Right atrium auricular region (tissue), 2 donors: Measurements from ENCODE around the gene CYP1B1. TPM values are rescaled to one million over a fixed set of nuclear protein-coding genes. Genes with fewer than 3 reads are reported as not detected.
"Not testable (repeated sequence)": the region's sequence is repeated elsewhere in the genome, so short reads cannot be mapped to it uniquely, and the experiment has no call there.

Source experiments
- DNase-seq: peaks from one replicate; pipeline ENCODE4 v3.0.0-alpha.2; 2019; ENCODE audit warnings: low spot score
- H3K27ac ChIP-seq, 2 donors: fragments of 200-600 bp; sonication (generic); 1 replicate in 1 of 2; 2 replicates in 1 of 2; pipeline ENCODE4 v1.5.1; 2016 to 2019
- H3K27me3 ChIP-seq, 2 donors: fragments of 200-600 bp; sonication (generic); one replicate each; pipeline versions ENCODE4 v1.5.1 to v1.6.0; 2017 to 2019
- H3K36me3 ChIP-seq: fragments of 200-600 bp; sonication (generic); one replicate; pipeline ENCODE4 v1.5.1; 2016
- H3K4me1 ChIP-seq, 2 donors: fragments of 200-600 bp; sonication (generic); one replicate each; pipeline versions ENCODE4 v1.5.1 to v1.6.0; 2017 to 2019
- H3K4me3 ChIP-seq, 2 donors: fragments of 200-600 bp; sonication (generic); 1 replicate in 1 of 2; 2 replicates in 1 of 2; pipeline ENCODE4 v1.5.1; 2017 to 2019; ENCODE audit warnings: mild to moderate bottlenecking in 1 of 2, moderate library complexity in 1 of 2
- H3K9me3 ChIP-seq, 2 donors: fragments of 200-600 bp; sonication (generic); one replicate each; pipeline ENCODE4 v1.5.1; 2019
- CTCF ChIP-seq, 2 donors: fragments of 200-600 bp; sonication (generic); IDR thresholded peaks; one replicate each; pipeline ENCODE4 v1.5.1; 2019; ENCODE audit warnings: antibody characterized with exemption in 2 of 2
- total RNA-seq, 2 donors: library from RNA; depleted of rRNA; stranded (reverse); fragments of >200 nt; gene quantifications; one replicate each; pipeline ENCODE4 v1.1.0, GENCODE V29; 2016

CYP1B1 gene
- total RNA-seq, 2 donors from 2014 or later = 25.1 to 92.6 TPM

- Histone ChIP-seq H3K4me1 (peaks cover 0 to 3% of the 10 kb centered on the region in 2 donors), H3K36me3 (no peaks in the 10 kb centered on the region), H3K27ac (no peak overlapping the region), H3K27me3 (no peaks in the 10 kb centered on the region), H3K9me3 (no peaks in the 10 kb centered on the region), H3K4me3 (no peak overlapping the region)
- no peak for TF ChIP-seq CTCF (IDR thresholded peaks at IDR 0.05)
- DNase-seq = no peak
Observed at GRCh38 chr2:38026846-38027245, 49.1 kb downstream of the CYP1B1 start.

- H3K4me1 ChIP-seq = no peaks in the 10 kb centered on the region
- H3K4me3 ChIP-seq = no peak overlapping the region
- H3K27me3 ChIP-seq = no peaks in the 10 kb centered on the region
- TF ChIP-seq CTCF (IDR thresholded peaks at IDR 0.05) = no peak
- no peaks in the 10 kb centered on the region for H3K9me3 ChIP-seq
- no peak for DNase-seq
- no peak overlapping the region for H3K27ac ChIP-seq
- H3K36me3 ChIP-seq = no peaks in the 10 kb centered on the region
Observed at GRCh38 chr2:38021589-38021988, 54.4 kb downstream of the CYP1B1 start.

GRCh38 chr2:38020359-38021069, 55.4 kb downstream of the CYP1B1 start:
- not testable (repeated sequence) for H3K9me3 ChIP-seq, H3K36me3 ChIP-seq, DNase-seq, H3K4me3 ChIP-seq, H3K27me3 ChIP-seq, H3K4me1 ChIP-seq, H3K27ac ChIP-seq

GRCh38 chr2:38017836-38018235, 58.1 kb downstream of the CYP1B1 start:
- TF ChIP-seq CTCF (IDR thresholded peaks at IDR 0.05) = no peak

More at GRCh38 chr2:38017836-38018235, 58.1 kb downstream of the CYP1B1 start:
- Histone ChIP-seq H3K27me3 (no peaks in the 10 kb centered on the region), H3K27ac (no peak overlapping the region), H3K36me3 (no peaks in the 10 kb centered on the region), H3K9me3 (no peaks in the 10 kb centered on the region), H3K4me1 (no peaks in the 10 kb centered on the region), H3K4me3 (no peak overlapping the region)
- DNase-seq = no peak

Other genes with a start within 250 kb of the CYP1B1 start
- 1 to 10 TPM; 5.0 to 6.2 TPM for gene RMDN2, start 150.9 kb downstream of the CYP1B1 start, total RNA-seq